Bronchial epithelial cell (primary cell): ENCODE measurements around the gene GRIK3. TPM values are rescaled to one million over a fixed set of nuclear protein-coding genes. Genes with fewer than 3 reads are reported as not detected.

Source experiments
- DNase-seq: peaks from one replicate; pipeline ENCODE4 v3.0.0-alpha.2; 2010; ENCODE audit warnings: low read depth
- FAIRE-seq: peaks from 2 replicates; lab custom pipeline; 2011; peaks lifted over from hg19 to GRCh38; lab: Jason Lieb, UNC
- H3K27me3 ChIP-seq: 2 replicates; pipeline ENCODE4 v1.5.1; 2011; ENCODE audit warnings: low read length; ENCODE audit not compliant: control insufficient read depth, insufficient read depth
- H3K36me3 ChIP-seq: 2 replicates; pipeline ENCODE4 v1.5.1; 2011; ENCODE audit warnings: low read length; ENCODE audit not compliant: control insufficient read depth, insufficient read depth
- H3K4me3 ChIP-seq: 2 replicates; pipeline ENCODE4 v1.5.1; 2011; ENCODE audit warnings: mild to moderate bottlenecking, low read depth, low read length, control low read depth
- CTCF ChIP-seq: IDR thresholded peaks from 2 replicates; pipeline ENCODE4 v1.5.1; 2011; ENCODE audit warnings: mild to moderate bottlenecking, moderate library complexity, low read length, control low read depth, inconsistent platforms; ENCODE audit not compliant: insufficient read depth, severe bottlenecking
- total RNA-seq: library from RNA; depleted of rRNA; stranded (reverse); fragments of >200 nt; gene quantifications from 2 replicates; pipeline ENCODE4 v1.2.1, GENCODE V29; 2014

The GRIK3 gene
- total RNA-seq, 1 donor from 2014 or later = under 0.01 TPM

- Histone ChIP-seq H3K27me3 (no peaks in the 10 kb centered on the region), H3K36me3 (no peaks in the 10 kb centered on the region), H3K4me3 (no peak overlapping the region)
- no peak for DNase-seq
- no peak for TF ChIP-seq CTCF
- FAIRE-seq = no peak
These were observed 22.1 kb downstream of the GRIK3 start for GRCh38 chr1:37012226-37012625.

DNA sequence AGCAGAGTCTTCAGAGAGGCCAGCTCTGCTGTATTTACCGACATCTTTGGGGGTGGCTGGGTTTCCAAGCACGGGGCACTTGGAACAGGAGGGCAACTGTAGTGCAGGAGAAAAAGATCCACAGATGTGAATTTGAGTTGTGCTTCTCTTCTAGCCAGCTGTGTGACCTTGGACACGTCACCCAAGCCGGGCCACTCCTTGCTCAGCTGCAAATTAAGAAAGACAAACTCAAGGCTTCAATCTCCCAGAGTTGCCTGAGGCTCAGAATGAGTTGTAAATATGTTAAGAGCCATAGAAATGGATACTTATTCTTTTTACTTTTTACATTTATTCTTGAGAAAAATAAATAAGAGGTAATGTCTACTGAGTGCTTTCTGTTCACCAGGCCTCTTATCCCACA lies 24.3 kb downstream of the GRIK3 start:
- no peak for FAIRE-seq
- H3K27me3 ChIP-seq = no peaks in the 10 kb centered on the region

DNA sequence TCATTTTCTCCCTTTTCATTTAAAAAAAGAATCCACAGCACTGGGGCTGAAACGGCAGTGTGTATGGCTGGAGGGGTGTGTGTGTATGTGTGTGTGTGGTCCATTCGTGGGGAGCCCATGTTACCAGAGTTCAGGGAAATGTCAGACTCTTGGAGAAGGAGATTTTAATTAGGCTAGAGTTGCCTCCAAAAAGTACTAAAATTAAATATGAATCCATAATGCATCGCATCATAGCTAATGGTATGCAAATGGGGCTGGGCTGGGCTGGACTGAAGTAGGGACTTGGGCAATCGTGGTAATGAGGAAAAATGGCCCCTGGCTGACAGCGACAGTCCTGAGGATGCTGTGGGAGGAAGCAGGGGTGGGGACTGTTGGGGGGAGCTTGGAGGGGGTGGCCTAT lies 24.8 kb downstream of the GRIK3 start:
- Histone ChIP-seq H3K4me3 (no peak overlapping the region), H3K36me3 (no peaks in the 10 kb centered on the region), H3K27me3 (no peaks in the 10 kb centered on the region)
- no peak for FAIRE-seq
- TF ChIP-seq CTCF = no peak
- DNase-seq = no peak

More for the DNA sequence above, 24.3 kb downstream of the GRIK3 start:
- TF ChIP-seq CTCF = no peak
- DNase-seq = no peak
- H3K4me3 ChIP-seq = no peak overlapping the region
- no peaks in the 10 kb centered on the region for H3K36me3 ChIP-seq

GRCh38 chr1:37006132-37006868 lies 28.0 kb downstream of the GRIK3 start:
- DNase-seq = no peak
- no peaks in the 10 kb centered on the region for H3K27me3 ChIP-seq
- no peak for FAIRE-seq
- no peaks in the 10 kb centered on the region for H3K36me3 ChIP-seq
- H3K4me3 ChIP-seq = no peak overlapping the region
- no peak for TF ChIP-seq CTCF

DNA sequence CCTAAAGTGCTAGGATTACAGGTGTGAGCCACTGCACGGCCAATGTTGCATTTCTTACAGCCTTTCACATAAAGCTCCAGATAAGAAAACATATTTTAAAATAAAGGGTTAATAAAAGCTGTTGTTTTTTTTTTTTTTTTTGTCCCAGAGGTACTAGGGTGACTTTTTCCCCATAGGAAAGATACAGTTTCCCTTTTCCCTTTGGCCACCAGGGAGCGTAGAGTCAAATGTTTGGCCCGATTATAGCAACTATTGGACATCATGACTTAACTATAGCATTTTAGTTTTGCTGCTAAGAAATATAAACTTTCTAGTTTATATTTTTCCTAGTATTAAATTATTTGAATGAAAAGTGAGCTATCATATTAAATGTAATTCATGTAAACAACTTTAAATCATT lies 31.4 kb downstream of the GRIK3 start:
- DNase-seq (no peak), FAIRE-seq (no peak)
- no peak for TF ChIP-seq CTCF
- H3K27me3 ChIP-seq = no peaks in the 10 kb centered on the region
- H3K4me3 ChIP-seq = no peak overlapping the region
- no peaks in the 10 kb centered on the region for H3K36me3 ChIP-seq

DNA sequence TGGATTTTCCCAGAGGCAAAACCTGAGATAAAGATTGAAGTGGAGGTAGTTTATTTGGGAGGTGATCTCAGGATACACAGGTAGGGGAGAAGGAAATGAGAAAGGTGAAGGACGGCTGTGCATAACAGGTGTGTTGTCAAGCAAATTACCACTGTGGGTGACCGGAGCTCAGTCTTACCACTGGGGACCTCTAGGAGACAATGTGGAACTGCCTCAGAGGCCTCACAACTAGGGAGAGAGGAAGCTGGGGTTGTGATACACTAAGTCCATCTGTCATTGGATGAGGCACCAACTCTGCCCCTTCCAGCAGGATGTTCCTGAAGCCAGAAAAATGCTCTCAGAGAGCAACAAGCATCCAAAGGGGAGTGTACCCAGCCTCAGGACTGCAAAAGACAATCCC lies 32.6 kb downstream of the GRIK3 start:
- Histone ChIP-seq H3K27me3 (no peaks in the 10 kb centered on the region), H3K4me3 (no peak overlapping the region), H3K36me3 (no peaks in the 10 kb centered on the region)
- DNase-seq (no peak), FAIRE-seq (no peak)
- no peak for TF ChIP-seq CTCF
